Liver (tissue), 9 donors: ENCODE data around the gene GLIPR2. TPM values are rescaled to one million over a fixed set of nuclear protein-coding genes. Genes with fewer than 3 reads are reported as not detected.

ENCODE experiments used
- DNase-seq: peaks from one replicate; pipeline ENCODE4 v3.0.0-alpha.2; 2017; ENCODE audit warnings: low spot score
- H3K27ac ChIP-seq, 2 donors: one replicate each; pipeline ENCODE4 v1.7.0; 2013; ENCODE audit warnings: inconsistent platforms in 2 of 2, low read length in 2 of 2, control low read depth in 1 of 2, low read depth in 1 of 2, mild to moderate bottlenecking in 1 of 2
- H3K27me3 ChIP-seq, 4 donors: one replicate each; pipeline versions ENCODE4 v1.6.1 to v1.7.0; 2013; ENCODE audit warnings: low read length in 3 of 4, inconsistent platforms in 1 of 4, mild to moderate bottlenecking in 1 of 4, moderate library complexity in 1 of 4; ENCODE audit not compliant: control insufficient read depth in 4 of 4, insufficient read depth in 4 of 4
- H3K36me3 ChIP-seq, 4 donors: one replicate each; pipeline versions ENCODE4 v1.6.1 to v1.7.0; 2013; ENCODE audit warnings: low read length in 3 of 4, mild to moderate bottlenecking in 3 of 4, low read depth in 1 of 4, moderate library complexity in 1 of 4; ENCODE audit not compliant: control insufficient read depth in 4 of 4, insufficient read depth in 3 of 4
- H3K4me1 ChIP-seq, 4 donors: one replicate each; pipeline versions ENCODE4 v1.6.1 to v1.7.0; 2013; ENCODE audit warnings: low read length in 3 of 4, mild to moderate bottlenecking in 3 of 4, moderate library complexity in 1 of 4; ENCODE audit not compliant: control insufficient read depth in 4 of 4, insufficient read depth in 4 of 4
- H3K4me3 ChIP-seq, 3 donors: one replicate each; pipeline versions ENCODE4 v1.6.1 to v1.7.0; 2013; ENCODE audit warnings: low read length in 3 of 3, control low read depth in 1 of 3, low read depth in 1 of 3, mild to moderate bottlenecking in 1 of 3
- H3K9ac ChIP-seq, 2 donors: one replicate each; pipeline ENCODE4 v1.7.0; 2013; ENCODE audit warnings: low read length in 2 of 2, mild to moderate bottlenecking in 2 of 2, moderate library complexity in 2 of 2, control low read depth in 1 of 2, low read depth in 1 of 2
- H3K9me3 ChIP-seq, 4 donors: one replicate each; pipeline versions ENCODE4 v1.6.1 to v1.7.0; 2013; ENCODE audit warnings: low read length in 3 of 4; ENCODE audit not compliant: control insufficient read depth in 4 of 4
- ATF3 ChIP-seq: IDR thresholded peaks from 2 replicates; pipeline ENCODE4 v1.6.1; 2016; ENCODE audit warnings: antibody characterized with exemption
- CTCF ChIP-seq: fragments of 150-350 bp; IDR thresholded peaks from 2 replicates; pipeline ENCODE4 v1.5.1; 2017; ENCODE audit warnings: improper control_type of control experiment, low read depth, low read length; ENCODE audit not compliant: missing input control
- EGR1 ChIP-seq, 2 donors: IDR thresholded peaks; 2 replicates each; pipeline ENCODE4 v1.6.1; 2016 to 2018; ENCODE audit warnings: antibody characterized with exemption in 2 of 2, low read depth in 2 of 2
- FOXA1 ChIP-seq: IDR thresholded peaks from 2 replicates; pipeline ENCODE4 v1.6.1; 2016; ENCODE audit warnings: antibody characterized with exemption
- FOXA2 ChIP-seq: IDR thresholded peaks from 2 replicates; pipeline ENCODE4 v1.6.1; 2016; ENCODE audit warnings: antibody characterized with exemption
- GABPA ChIP-seq, 2 donors: IDR thresholded peaks in 1 of 2; conservative IDR thresholded peaks in 1 of 2; 2 replicates each; pipeline ENCODE4 v1.6.1; 2016; ENCODE audit warnings: antibody characterized with exemption in 2 of 2, mild to moderate bottlenecking in 1 of 2, moderate library complexity in 1 of 2
- HNF4A ChIP-seq, 2 donors: conservative IDR thresholded peaks; 2 replicates each; pipeline ENCODE4 v1.6.1; 2016; ENCODE audit warnings: antibody characterized with exemption in 2 of 2, mild to moderate bottlenecking in 2 of 2
- HNF4G ChIP-seq: IDR thresholded peaks from 2 replicates; pipeline ENCODE4 v1.6.1; 2016; ENCODE audit warnings: antibody characterized with exemption
- JUND ChIP-seq, 2 donors: IDR thresholded peaks; 2 replicates each; pipeline ENCODE4 v1.6.1; 2016; ENCODE audit warnings: antibody characterized with exemption in 2 of 2
- MAX ChIP-seq: IDR thresholded peaks from 2 replicates; pipeline ENCODE4 v1.6.1; 2016; ENCODE audit warnings: antibody characterized with exemption
- NR2F2 ChIP-seq: IDR thresholded peaks from 2 replicates; pipeline ENCODE4 v1.6.1; 2016; ENCODE audit warnings: antibody characterized with exemption
- RAD21 ChIP-seq, 2 donors: IDR thresholded peaks; 2 replicates each; pipeline ENCODE4 v1.6.1; 2016; ENCODE audit warnings: antibody characterized with exemption in 2 of 2, mild to moderate bottlenecking in 2 of 2
- REST ChIP-seq: IDR thresholded peaks from 2 replicates; pipeline ENCODE4 v1.6.1; 2016; ENCODE audit warnings: antibody characterized with exemption, mild to moderate bottlenecking
- RXRA ChIP-seq, 2 donors: IDR thresholded peaks; 2 replicates each; pipeline ENCODE4 v1.6.1; 2017 to 2018; ENCODE audit warnings: antibody characterized with exemption in 2 of 2, mild to moderate bottlenecking in 1 of 2
- SP1 ChIP-seq: IDR thresholded peaks from 2 replicates; pipeline ENCODE4 v1.6.1; 2018; ENCODE audit warnings: antibody characterized with exemption, mild to moderate bottlenecking
- TAF1 ChIP-seq: conservative IDR thresholded peaks from 2 replicates; pipeline ENCODE4 v1.6.1; 2016; ENCODE audit warnings: antibody characterized with exemption, mild to moderate bottlenecking
- YY1 ChIP-seq: IDR thresholded peaks from 2 replicates; pipeline ENCODE4 v1.6.1; 2016; ENCODE audit warnings: antibody characterized with exemption, mild to moderate bottlenecking
- ZBTB33 ChIP-seq: IDR thresholded peaks from 2 replicates; pipeline ENCODE4 v1.6.1; 2016; ENCODE audit warnings: antibody characterized with exemption
- WGBS: extraction: QIAGEN DNeasy Blood & Tissue Kit; methylation state at CpG from one replicate; pipeline ENCODE4 v1.1.7; 2013; 5-methylcytosine and 5-hydroxymethylcytosine counted together
- polyA plus RNA-seq, 2 donors: library from polyadenylated mRNA; stranded (reverse) in 1 of 2; unstranded in 1 of 2; fragments of 200-250 nt in 1 of 2; fragments of >200 nt in 1 of 2; fragmentation: Nextera tagmentation in 1 of 2; extraction: Ambion mirVana in 1 of 2; gene quantifications; one replicate each; pipeline versions ENCODE4 v1.2.1 to v1.2.3, GENCODE V29; 2013 to 2015
- total RNA-seq, 2 donors: library from RNA; depleted of rRNA; stranded (reverse); fragments of >200 nt; gene quantifications; one replicate each; pipeline ENCODE4 v1.2.3, GENCODE V29; 2014
- donor health status: healthy.
- donor health status: healthy.
- donor health status: healthy.
- donor health status: healthy.
- donor health status: healthy.

Gene GLIPR2
- total and polyA plus RNA-seq, 4 donors = 1.7 to 17.6 (median 2.9) TPM

GRCh38 chr9:36142510-36143244 lies 6.1 kb downstream of the GLIPR2 start (continued):
- TF ChIP-seq HNF4G (no peak), ZBTB33 (no peak), JUND (IDR thresholded peaks at IDR 0.05) (no peak), GABPA (IDR thresholded peaks at IDR 0.05 in 1 of 2, conservative IDR thresholded peaks at IDR 0.05 in 1 of 2) (no peak), HNF4A (conservative IDR thresholded peaks at IDR 0.05) (no peak), TAF1 (no peak)

GRCh38 chr9:36143245-36143641 lies 6.7 kb downstream of the GLIPR2 start:
- Histone ChIP-seq H3K9ac (peak overlapping the region in 1 of 2 donors; percentile 66), H3K4me1 (peaks cover 0 to 12% (median 6%) of the 10 kb centered on the region in 4 donors), H3K9me3 (peaks cover 0 to 6% (median 3%) of the 10 kb centered on the region in 4 donors), H3K4me3 (peak overlapping the region in 1 of 3 donors; percentile 25), H3K27ac (peak overlapping the region; percentile 80 to 83), H3K27me3 (no peaks in the 10 kb centered on the region), H3K36me3 (no peaks in the 10 kb centered on the region)
- TF ChIP-seq CTCF (no peak), EGR1 (IDR thresholded peaks at IDR 0.05; ENCODE audit: low read depth in 2 of 2) (no peak), HNF4A (conservative IDR thresholded peaks at IDR 0.05) (no peak), JUND (IDR thresholded peaks at IDR 0.05) (no peak), RXRA (IDR thresholded peaks at IDR 0.05) (no peak), GABPA (IDR thresholded peaks at IDR 0.05 in 1 of 2, conservative IDR thresholded peaks at IDR 0.05 in 1 of 2) (no peak), TAF1 (no peak), MAX (no peak), ZBTB33 (no peak), HNF4G (no peak), NR2F2 (no peak), FOXA2 (no peak), REST (no peak), ATF3 (no peak), RAD21 (IDR thresholded peaks at IDR 0.05) (no peak), FOXA1 (no peak), SP1 (no peak), YY1 (no peak)
- 80% methylated on average over 13 of the region's 13 CpGs for WGBS
- DNase-seq = no peak
